Stimulated activated CD8-positive, alpha-beta memory T cell treated with anti-CD3 and anti-CD28 coated beads, Interleukin-7, amount 100 ng/mL, for 4 hours (primary cell): ENCODE results near the gene SCN8A.

Source experiments
- DNase-seq, 2 donors: peaks; one replicate each; pipeline ENCODE4 v3.0.0-alpha.2; 2020; ENCODE audit warnings: low read depth in 2 of 2

The SCN8A gene

GRCh38 chr12:51714666-51715065 lies 123.6 kb downstream of the SCN8A start:
- no peak for DNase-seq

- DNase-seq, result no peak
Measured at GRCh38 chr12:51717326-51717925, 126.4 kb downstream of the SCN8A start.

GRCh38 chr12:51721282-51721940 lies 130.4 kb downstream of the SCN8A start:
- DNase-seq, result peak in 1 of 2 donors; percentile 5

DNA sequence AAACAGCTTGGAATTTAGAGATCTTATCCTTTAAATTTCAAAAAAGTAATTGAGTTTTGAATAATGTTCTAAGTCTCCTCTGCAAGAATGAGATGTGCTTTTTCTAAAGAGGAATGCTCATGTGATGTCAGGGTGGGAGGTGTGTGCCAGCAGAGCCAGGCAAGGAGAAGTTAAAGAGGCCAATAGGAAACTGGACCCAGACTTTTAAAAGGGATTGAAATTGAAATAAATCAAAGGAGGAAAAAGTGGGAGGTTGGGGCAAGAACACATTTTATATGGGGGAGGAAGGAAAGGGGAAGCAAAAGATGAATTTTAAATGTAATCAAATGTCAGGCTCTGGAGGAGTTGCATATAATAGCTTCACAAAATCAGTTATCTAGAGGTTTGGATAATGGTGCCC lies 131.4 kb downstream of the SCN8A start:
- no peak for DNase-seq

- DNase-seq, result no peak
Measured at GRCh38 chr12:51726161-51726560, 135.1 kb downstream of the SCN8A start.

DNA sequence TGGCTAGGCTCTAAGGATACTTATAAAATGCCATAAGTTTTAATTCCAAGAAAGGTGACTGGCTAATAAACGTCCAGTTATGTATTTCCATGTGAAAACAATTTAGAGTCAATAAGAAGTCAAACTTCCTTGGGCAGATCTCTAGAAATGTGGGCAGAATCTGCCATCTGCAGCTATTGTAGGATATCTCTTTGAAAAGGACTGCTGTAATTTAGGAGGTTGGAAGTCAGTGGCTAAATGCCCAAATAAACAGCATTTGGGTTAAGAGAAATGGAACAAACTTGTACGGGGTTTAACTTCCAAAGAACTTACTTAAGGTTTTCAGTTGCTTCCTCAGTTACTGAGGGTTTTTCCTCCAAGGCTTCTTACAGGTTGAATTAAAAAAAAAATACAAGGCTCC lies 135.9 kb downstream of the SCN8A start:
- DNase-seq, result no peak

DNA sequence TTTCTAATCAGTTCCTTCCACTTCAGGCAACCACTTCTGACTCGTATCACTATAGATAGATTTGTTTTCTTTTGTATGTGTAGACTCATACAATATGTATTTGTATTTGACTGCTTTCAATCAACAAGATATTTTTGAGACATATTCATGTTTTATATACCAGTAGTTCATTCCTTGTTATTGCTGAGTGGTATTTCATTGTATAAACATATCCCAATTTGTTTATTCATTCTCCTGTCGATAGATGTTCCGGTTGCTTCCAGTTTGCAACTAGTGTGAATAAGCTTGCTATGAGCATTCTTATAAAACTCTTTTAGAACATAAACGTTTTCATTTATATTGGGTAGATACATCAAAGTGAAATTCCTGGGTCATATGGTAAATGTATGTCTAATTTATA lies 138.3 kb downstream of the SCN8A start:
- no peak for DNase-seq

- DNase-seq, result no peak
Measured at GRCh38 chr12:51730745-51731144, 139.7 kb downstream of the SCN8A start.

DNA sequence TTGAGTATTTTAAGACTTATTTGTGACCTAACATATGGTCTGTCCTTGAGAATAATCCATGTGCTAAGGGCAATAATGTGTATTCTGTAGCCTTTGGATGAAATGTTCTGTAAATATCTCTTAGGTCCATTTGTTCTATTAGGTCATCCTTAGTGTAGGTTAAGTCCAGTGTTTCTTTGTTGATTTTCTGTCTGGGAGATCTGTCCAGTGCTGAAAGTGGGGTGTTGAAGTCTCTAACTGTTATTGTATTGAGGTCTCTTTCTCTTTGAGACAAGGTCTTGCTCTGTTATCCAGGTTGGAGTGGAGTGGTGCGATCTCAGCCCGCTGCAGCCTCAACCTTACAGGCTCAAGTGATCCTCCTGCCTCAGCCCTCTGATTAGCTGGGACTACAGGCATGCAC lies 149.5 kb downstream of the SCN8A start:
- no peak for DNase-seq

GRCh38 chr12:51744235-51744634 lies 153.2 kb downstream of the SCN8A start:
- no peak for DNase-seq

DNA sequence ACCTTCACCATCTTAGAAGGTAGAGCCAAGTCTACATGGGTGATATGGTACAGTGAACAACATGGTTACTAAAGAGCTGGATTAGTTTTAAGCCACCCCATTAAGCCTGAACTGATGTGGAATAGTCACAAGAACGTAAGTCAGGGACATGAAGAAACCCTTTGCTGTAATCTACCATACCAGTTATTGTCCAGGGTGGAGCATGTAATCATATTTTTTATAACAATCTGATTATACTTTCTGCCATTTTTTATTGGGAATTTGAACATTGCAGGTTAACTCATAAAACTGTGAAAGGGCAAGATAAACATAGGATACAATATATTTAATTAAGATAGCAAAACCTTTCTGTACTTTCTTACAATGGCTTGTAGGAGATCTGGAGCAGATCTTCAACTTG lies 153.9 kb downstream of the SCN8A start:
- DNase-seq, result no peak

DNA sequence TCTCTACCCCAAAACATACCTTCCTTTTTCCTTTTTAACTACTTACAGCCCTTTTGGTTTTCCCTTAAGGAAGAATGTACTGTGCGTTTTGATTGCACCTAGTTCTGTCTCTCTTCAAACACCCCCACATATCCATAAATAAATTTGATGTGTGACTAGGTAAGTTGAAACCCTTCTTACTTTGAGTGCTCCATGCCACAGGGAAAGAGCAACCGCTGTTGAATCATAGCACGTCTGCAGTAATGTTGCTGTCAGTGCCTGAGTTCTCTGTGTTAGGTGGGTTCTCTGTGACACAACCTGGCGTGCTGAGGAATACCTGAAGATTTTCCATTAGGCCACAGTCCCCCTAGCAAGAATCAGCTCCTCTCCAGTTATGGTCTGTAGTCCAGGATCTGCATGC lies 155.4 kb downstream of the SCN8A start:
- no peak for DNase-seq

DNA sequence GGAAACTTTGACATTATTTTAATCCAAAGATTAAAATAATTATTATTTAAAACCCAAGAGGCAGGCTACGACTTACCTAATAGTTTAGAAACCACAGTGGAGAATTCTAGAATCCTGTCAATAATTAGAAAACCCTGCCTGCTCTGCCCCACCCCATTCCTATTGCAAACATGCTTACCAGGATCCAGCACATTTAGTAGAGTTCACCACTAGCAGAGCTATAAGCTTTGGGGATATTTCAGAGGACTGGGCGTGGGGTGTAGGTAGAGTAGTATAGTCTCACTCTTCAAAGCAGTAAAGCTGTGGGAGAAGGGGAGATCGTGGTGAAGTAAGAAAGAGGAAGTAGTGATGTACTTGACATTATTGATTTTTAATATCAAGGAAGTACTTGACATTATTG lies 157.2 kb downstream of the SCN8A start:
- DNase-seq, result no peak

GRCh38 chr12:51749206-51749985 lies 158.4 kb downstream of the SCN8A start:
- DNase-seq, result no peak

DNA sequence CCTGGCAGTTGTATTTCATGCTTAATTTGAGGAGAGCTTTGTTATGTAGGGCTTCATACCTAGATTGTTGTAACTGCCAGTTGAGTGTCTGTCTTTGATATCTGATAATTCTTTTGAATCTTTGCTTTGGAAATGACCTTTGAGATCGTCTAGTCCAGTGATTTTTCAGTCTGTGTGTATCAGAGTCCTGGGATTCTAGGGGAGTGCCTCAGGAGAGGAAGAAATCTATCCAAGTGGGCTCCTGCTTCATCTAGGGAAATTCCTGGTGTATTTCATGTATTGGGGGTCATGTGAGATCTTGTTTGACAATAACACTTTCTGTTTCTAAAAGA lies 158.9 kb downstream of the SCN8A start:
- DNase-seq, result no peak

- DNase-seq, result no peak
Measured at GRCh38 chr12:51751661-51752060, 160.6 kb downstream of the SCN8A start.

DNA sequence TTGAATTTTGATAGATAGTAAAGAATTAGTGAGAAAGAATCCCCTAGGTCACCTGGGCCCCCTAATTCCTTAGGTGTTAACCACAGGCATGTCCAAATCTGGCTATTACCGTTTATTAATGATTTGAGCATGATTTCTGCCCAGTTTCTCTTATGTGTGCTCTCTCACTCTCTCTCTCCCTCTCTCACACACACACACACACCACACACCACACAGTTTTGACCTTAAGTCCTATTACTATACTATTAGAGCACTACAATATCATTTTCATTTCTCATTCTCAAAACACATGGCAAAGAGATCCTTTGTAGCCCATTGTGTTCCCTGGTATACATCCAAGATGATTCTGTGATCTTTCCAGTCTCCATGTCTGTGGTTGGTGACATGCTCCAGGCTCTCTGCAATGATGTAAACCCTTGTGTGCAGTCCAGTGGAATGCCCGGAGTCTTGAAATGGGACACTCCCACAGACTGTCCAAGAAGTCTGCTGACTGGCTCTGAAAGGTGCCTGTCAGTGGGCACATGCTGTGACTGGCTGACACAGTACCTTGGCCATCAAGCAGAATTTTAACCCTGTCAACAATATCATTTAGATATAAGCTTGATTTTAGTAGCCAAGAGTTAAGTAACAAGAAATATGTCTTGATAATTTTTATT lies 161.3 kb downstream of the SCN8A start:
- no peak for DNase-seq

DNA sequence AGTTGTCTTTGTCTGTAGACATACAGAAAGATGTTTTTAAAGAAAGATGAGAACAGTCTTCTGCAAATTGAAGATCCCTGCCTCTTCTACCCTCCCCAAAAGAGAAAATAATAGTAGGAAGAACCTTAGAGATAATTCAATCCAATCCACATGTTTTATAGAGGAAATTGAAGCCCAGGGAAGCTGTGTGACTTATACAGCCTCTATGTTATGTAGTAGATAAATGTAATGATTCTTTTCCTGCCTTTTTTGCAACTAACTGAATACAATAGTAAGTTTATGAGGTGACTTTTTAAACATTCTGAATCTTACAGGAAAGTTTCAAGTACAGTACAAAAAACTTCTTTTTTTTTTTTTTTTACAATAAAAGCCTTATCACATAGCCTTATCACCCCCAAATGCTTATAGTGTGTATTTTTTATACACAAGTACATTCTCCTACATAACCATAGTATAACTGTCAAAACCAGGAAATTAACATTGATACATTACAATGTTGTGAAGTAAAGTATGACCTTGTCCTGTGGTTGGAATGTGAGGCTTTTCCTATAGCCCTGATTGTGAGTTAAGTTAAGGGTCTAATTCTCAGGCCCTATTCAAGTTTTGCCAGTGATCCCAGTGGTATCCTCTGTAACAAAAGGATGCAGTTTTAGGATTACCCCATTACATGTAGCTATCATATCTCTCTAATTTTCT lies 163.1 kb downstream of the SCN8A start:
- no peak for DNase-seq

GRCh38 chr12:51755251-51755650 lies 164.2 kb downstream of the SCN8A start:
- no peak for DNase-seq

GRCh38 chr12:51759175-51759574 lies 168.1 kb downstream of the SCN8A start:
- no peak for DNase-seq

DNA sequence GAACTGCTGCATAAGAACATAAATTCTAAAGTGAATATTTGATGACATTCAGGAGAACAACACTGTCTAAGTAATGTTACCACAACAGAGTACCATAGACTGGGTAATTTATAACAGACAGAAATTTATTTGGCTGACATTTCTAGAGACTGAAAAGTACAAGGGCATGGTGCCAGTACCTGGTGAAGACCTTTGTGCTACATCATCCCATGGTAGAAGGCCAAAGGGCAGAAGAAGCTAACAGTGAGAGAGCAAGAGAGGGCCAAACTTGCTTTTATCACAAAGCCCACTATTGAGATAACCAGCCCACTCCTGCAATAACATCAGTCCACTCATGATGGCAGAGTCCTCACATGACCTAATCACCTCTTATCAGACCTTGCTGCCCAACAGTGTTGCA lies 168.7 kb downstream of the SCN8A start:
- DNase-seq, result no peak

DNA sequence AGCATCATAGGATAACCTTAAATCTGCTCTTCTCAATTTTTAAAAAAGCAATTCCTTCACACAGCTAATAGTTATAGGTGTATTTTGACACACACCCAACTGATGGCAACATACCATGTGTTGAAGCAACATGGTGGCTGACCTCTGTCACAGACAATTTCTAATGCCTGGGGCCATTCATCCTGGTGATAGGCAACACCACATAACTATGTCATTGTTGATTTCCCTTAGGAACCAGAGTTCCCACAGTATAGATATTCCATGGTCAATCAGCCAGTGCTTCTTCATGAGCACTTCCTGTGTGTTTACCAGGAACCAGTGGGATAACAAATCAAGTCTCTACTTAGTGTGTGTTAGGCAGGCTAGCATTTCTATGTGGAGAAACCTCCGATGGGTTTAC lies 169.2 kb downstream of the SCN8A start:
- DNase-seq, result no peak
